ENCODE results near the gene ASAH2. TPM values are rescaled to one million over a fixed set of nuclear protein-coding genes. Genes with fewer than 3 reads are reported as not detected.

The ASAH2 gene
- total RNA-seq, 1 experiment from 2014 or later: 10.7 TPM

DNA sequence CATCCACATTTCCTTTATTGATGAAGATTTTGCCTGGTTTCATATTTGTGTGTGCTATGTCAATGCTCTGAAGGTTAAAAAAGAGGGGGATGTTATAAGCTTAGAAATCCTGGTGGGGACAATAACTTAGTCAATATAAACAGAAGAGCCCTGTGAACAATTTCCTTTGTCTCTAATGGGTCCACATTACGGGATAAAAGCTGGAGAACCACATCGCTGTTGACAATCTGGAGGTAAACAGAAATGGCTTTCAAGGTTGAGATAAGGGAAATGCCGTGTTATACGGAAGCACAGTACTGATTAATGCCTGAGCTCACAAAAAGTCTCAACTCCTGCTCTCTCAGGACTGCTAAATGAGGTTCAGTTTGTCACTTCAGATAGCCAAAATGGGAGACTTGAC, 16.8 kb downstream of the ASAH2 start:
- Histone ChIP-seq H4K20me1 (ENCODE audit: insufficient read depth) (no peaks in the 10 kb centered on the region), H2AFZ (ENCODE audit: low read depth, low read length, poor library complexity, severe bottlenecking) (no peak overlapping the region), H3K9ac (ENCODE audit: low read length) (no peak overlapping the region), H3K27me3 (ENCODE audit: insufficient read depth, low read length) (peaks cover 44% of the 10 kb centered on the region), H3K27ac (ENCODE audit: low read depth, low read length) (no peak overlapping the region), H3K36me3 (ENCODE audit: control insufficient read depth in 1 of 2, insufficient read depth in 2 of 2, low read length in 2 of 2) (no peaks in the 10 kb centered on the region), H3K4me1 (ENCODE audit: control insufficient read depth in 1 of 2, insufficient read depth in 2 of 2, low read length in 2 of 2) (no peaks in the 10 kb centered on the region), H3K4me2 (ENCODE audit: low read length) (no peak overlapping the region), H3K4me3 (replicated peaks in 1 of 2; ENCODE audit: low read depth in 1 of 2, low read length in 2 of 2) (no peak overlapping the region), H3K79me2 (ENCODE audit: insufficient read depth, low read length) (no peaks in the 10 kb centered on the region), H3K9me3 (ENCODE audit: control insufficient read depth in 1 of 2, insufficient read depth in 1 of 2, low read depth in 1 of 2, low read length in 2 of 2) (no peaks in the 10 kb centered on the region), H3K9me2 (ENCODE audit: insufficient read depth) (no peaks in the 10 kb centered on the region)
- intact Hi-C loops (cut with micrococcal nuclease): no loop called here
- TF ChIP-seq FOSL1 (IDR thresholded peaks at IDR 0.05; ENCODE audit: low read depth) (no peak), EZH2phosphoT487 (IDR thresholded peaks at IDR 0.05; ENCODE audit: borderline replicate concordance) (no peak)
- TF ChIP-seq, protein P1, sequence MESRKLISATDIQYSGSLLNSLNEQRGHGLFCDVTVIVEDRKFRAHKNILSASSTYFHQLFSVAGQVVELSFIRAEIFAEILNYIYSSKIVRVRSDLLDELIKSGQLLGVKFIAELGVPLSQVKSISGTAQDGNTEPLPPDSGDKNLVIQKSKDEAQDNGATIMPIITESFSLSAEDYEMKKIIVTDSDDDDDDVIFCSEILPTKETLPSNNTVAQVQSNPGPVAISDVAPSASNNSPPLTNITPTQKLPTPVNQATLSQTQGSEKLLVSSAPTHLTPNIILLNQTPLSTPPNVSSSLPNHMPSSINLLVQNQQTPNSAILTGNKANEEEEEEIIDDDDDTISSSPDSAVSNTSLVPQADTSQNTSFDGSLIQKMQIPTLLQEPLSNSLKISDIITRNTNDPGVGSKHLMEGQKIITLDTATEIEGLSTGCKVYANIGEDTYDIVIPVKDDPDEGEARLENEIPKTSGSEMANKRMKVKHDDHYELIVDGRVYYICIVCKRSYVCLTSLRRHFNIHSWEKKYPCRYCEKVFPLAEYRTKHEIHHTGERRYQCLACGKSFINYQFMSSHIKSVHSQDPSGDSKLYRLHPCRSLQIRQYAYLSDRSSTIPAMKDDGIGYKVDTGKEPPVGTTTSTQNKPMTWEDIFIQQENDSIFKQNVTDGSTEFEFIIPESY (IDR thresholded peaks at IDR 0.05; ENCODE audit: extremely low read depth, insufficient replicate concordance, low read length): no peak
- ATAC-seq: no peak
- no TSS peak for BruUV-seq (replicated peaks)
- RAD21 ChIA-PET (ENCODE audit: low non-redundant PET in 1 of 2, low total read pairs in 2 of 2, uncharacterized antibody in 2 of 2, unreplicated experiment in 2 of 2): no interaction called here
- POLR2A ChIA-PET: no interaction called here
- no peak for DNase-seq (ENCODE audit: low read depth, low spot score)
- CTCF ChIA-PET: interaction anchor here (0.7 kb wide), 1 partner anchor 11 kb away, joined by 3 read pairs; no protein-coding TSS in a partner anchor

DNA sequence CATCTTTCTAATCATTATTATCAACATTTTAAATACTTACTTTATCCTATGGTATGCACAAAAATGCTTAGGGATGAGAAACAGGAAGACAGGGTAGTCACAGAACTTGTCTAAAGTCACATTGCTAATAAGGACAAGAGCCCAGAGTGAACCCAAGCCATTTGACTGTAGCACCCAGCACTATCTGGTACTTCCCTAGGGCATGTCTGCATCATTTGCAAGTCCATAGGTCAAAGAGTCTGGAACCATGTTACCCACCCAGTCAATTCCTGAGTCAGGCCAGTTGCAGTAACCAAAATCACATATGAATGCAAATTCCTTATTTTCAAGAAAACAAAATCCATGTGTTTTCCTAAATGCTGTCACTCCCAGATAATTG, 19.1 kb downstream of the ASAH2 start:
- no TSS peak for BruUV-seq (replicated peaks)
- Histone ChIP-seq H3K4me2 (ENCODE audit: low read length) (no peak overlapping the region), H2AFZ (ENCODE audit: low read depth, low read length, poor library complexity, severe bottlenecking) (no peak overlapping the region), H3K9ac (ENCODE audit: low read length) (no peak overlapping the region), H3K4me1 (ENCODE audit: control insufficient read depth in 1 of 2, insufficient read depth in 2 of 2, low read length in 2 of 2) (no peaks in the 10 kb centered on the region), H3K9me3 (ENCODE audit: control insufficient read depth in 1 of 2, insufficient read depth in 1 of 2, low read depth in 1 of 2, low read length in 2 of 2) (no peaks in the 10 kb centered on the region), H4K20me1 (ENCODE audit: insufficient read depth) (no peaks in the 10 kb centered on the region), H3K9me2 (ENCODE audit: insufficient read depth) (no peaks in the 10 kb centered on the region), H3K79me2 (ENCODE audit: insufficient read depth, low read length) (no peaks in the 10 kb centered on the region), H3K27ac (ENCODE audit: low read depth, low read length) (no peak overlapping the region), H3K36me3 (ENCODE audit: control insufficient read depth in 1 of 2, insufficient read depth in 2 of 2, low read length in 2 of 2) (no peaks in the 10 kb centered on the region), H3K27me3 (ENCODE audit: insufficient read depth, low read length) (peaks cover 30% of the 10 kb centered on the region), H3K4me3 (replicated peaks in 1 of 2; ENCODE audit: low read depth in 1 of 2, low read length in 2 of 2) (no peak overlapping the region)
- intact Hi-C loops (cut with micrococcal nuclease): no loop called here
- POLR2A ChIA-PET: no interaction called here
- DNase-seq (ENCODE audit: low read depth, low spot score): no peak
- RAD21 ChIA-PET (ENCODE audit: low non-redundant PET in 1 of 2, low total read pairs in 2 of 2, uncharacterized antibody in 2 of 2, unreplicated experiment in 2 of 2): no interaction called here
- no peak for ATAC-seq
- TF ChIP-seq EZH2phosphoT487 (IDR thresholded peaks at IDR 0.05; ENCODE audit: borderline replicate concordance) (no peak), TCF7L2 (IDR thresholded peaks at IDR 0.05; ENCODE audit: borderline replicate concordance, extremely low read depth, insufficient read depth, insufficient read length) (no peak), SIN3A (IDR thresholded peaks at IDR 0.05; ENCODE audit: low read depth) (no peak), EGR1 (IDR thresholded peaks at IDR 0.05; ENCODE audit: low read depth) (no peak), RAD21 (IDR thresholded peaks at IDR 0.05; ENCODE audit: low read depth) (no peak), ZFX (IDR thresholded peaks at IDR 0.05) (no peak), POLR2AphosphoS5 (IDR thresholded peaks at IDR 0.05; ENCODE audit: low read depth, low read length) (no peak), EZH2 (IDR thresholded peaks at IDR 0.05) (no peak)
- TF ChIP-seq, protein P2, sequence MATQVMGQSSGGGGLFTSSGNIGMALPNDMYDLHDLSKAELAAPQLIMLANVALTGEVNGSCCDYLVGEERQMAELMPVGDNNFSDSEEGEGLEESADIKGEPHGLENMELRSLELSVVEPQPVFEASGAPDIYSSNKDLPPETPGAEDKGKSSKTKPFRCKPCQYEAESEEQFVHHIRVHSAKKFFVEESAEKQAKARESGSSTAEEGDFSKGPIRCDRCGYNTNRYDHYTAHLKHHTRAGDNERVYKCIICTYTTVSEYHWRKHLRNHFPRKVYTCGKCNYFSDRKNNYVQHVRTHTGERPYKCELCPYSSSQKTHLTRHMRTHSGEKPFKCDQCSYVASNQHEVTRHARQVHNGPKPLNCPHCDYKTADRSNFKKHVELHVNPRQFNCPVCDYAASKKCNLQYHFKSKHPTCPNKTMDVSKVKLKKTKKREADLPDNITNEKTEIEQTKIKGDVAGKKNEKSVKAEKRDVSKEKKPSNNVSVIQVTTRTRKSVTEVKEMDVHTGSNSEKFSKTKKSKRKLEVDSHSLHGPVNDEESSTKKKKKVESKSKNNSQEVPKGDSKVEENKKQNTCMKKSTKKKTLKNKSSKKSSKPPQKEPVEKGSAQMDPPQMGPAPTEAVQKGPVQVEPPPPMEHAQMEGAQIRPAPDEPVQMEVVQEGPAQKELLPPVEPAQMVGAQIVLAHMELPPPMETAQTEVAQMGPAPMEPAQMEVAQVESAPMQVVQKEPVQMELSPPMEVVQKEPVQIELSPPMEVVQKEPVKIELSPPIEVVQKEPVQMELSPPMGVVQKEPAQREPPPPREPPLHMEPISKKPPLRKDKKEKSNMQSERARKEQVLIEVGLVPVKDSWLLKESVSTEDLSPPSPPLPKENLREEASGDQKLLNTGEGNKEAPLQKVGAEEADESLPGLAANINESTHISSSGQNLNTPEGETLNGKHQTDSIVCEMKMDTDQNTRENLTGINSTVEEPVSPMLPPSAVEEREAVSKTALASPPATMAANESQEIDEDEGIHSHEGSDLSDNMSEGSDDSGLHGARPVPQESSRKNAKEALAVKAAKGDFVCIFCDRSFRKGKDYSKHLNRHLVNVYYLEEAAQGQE (IDR thresholded peaks at IDR 0.05; ENCODE audit: low read depth): no peak
- CTCF ChIA-PET: no interaction called here

Data from HCT116 (cell line).